BJ (cell line): ENCODE results near the gene RAB17. TPM values are rescaled to one million over a fixed set of nuclear protein-coding genes. Genes with fewer than 3 reads are reported as not detected.

Experiments used
- CTCF ChIA-PET: fragments of 350-600 bp; formaldehyde crosslinking; extraction: SDS; loops from one replicate; lab custom pipeline; 2021; ENCODE audit warnings: antibody characterized with exemption, inconsistent platforms; lab: Yijun Ruan, JAX
- POLR2A ChIA-PET: fragments of 300-600 bp; sonication (Branson Sonifier 250); formaldehyde crosslinking; extraction: SDS; loops from one replicate; lab custom pipeline; 2021; ENCODE audit warnings: antibody characterized with exemption; lab: Charles Lee
- DNase-seq: peaks from one replicate; pipeline ENCODE4 v3.0.0-alpha.2; 2011; ENCODE audit warnings: low read depth
- H3K27me3 ChIP-seq: 2 replicates; pipeline ENCODE4 v1.6.0; 2011; ENCODE audit warnings: low read length; ENCODE audit not compliant: control insufficient read depth, insufficient read depth
- H3K36me3 ChIP-seq: 2 replicates; pipeline ENCODE4 v1.5.1; 2011; ENCODE audit warnings: low read length; ENCODE audit not compliant: control insufficient read depth, insufficient read depth
- H3K4me3 ChIP-seq: 2 replicates; pipeline ENCODE4 v1.5.1; 2011; ENCODE audit warnings: low read depth, mild to moderate bottlenecking, control low read depth, low read length
- polyA plus RNA-seq: library from polyadenylated mRNA; depleted of rRNA; stranded (reverse); fragments of >200 nt; gene quantifications from 2 replicates; pipeline ENCODE4 v1.2.3, GENCODE V29; 2011
- TF ChIP-seq, protein P1 (sequence below): IDR thresholded peaks from 2 replicates; pipeline ENCODE4 v1.5.1; 2011; ENCODE audit warnings: low read depth, mild to moderate bottlenecking, control low read depth, inconsistent platforms, low read length, moderate library complexity; ENCODE audit not compliant: insufficient read depth

Gene RAB17
- polyA plus RNA-seq, 1 experiment: 0.25 TPM

DNA sequence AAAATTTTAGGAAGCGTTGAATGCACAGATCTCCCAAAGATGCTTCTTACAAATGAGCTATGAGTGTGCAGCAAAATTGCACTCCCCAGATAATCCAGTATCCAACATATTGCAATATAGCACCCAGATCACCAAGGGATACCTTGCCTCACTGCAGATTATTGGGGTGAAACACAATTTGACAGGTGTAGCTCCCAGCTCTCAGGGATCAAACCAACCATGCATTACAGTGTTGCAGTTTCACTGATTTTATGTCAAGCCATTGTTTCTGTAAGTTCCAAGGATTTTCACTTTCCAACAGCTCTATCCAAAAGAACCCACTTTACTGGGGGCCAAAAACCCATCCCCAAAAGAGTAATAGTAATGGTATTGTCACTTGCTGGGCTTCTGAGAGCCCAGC is 35.0 kb downstream of the RAB17 start:
- CTCF ChIA-PET: interaction anchor here (0.8 to 3.8 kb wide), 3 partner anchors 16 to 134 kb away, joined by 3 to 23 read pairs (median 3); no protein-coding TSS in a partner anchor
- no peak for DNase-seq
- TF ChIP-seq, protein P1, sequence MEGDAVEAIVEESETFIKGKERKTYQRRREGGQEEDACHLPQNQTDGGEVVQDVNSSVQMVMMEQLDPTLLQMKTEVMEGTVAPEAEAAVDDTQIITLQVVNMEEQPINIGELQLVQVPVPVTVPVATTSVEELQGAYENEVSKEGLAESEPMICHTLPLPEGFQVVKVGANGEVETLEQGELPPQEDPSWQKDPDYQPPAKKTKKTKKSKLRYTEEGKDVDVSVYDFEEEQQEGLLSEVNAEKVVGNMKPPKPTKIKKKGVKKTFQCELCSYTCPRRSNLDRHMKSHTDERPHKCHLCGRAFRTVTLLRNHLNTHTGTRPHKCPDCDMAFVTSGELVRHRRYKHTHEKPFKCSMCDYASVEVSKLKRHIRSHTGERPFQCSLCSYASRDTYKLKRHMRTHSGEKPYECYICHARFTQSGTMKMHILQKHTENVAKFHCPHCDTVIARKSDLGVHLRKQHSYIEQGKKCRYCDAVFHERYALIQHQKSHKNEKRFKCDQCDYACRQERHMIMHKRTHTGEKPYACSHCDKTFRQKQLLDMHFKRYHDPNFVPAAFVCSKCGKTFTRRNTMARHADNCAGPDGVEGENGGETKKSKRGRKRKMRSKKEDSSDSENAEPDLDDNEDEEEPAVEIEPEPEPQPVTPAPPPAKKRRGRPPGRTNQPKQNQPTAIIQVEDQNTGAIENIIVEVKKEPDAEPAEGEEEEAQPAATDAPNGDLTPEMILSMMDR: no peak
- no peak overlapping the region for H3K4me3 ChIP-seq
- H3K36me3 ChIP-seq: peaks cover 19% of the 10 kb centered on the region
- POLR2A ChIA-PET: no interaction called here
- no peaks in the 10 kb centered on the region for H3K27me3 ChIP-seq

DNA sequence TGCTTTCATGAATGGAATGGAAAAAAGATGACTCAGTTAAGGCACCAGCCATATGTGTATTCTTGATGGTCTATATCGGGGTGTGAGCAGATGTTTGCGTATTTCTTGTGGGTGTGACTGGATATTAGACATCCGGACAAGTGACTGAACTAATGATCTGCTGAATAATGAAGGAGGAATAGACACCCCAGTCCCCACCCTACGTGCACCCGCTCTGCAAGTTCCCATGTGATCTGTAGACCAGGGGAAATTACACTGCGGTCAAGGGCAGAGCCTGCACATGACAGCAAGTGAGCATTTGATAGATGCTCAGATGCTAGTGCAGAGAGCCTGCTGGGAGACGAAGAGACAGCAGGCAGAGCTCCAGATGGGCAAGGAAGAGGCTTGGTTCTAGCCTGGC is 36.6 kb downstream of the RAB17 start:
- no peak for DNase-seq
- ChIA-PET POLR2A (no interaction called here), CTCF (interaction anchor here (1.6 kb wide), 1 partner anchor 41 kb away, joined by 4 read pairs; no protein-coding TSS in a partner anchor)
- Histone ChIP-seq H3K4me3 (no peak overlapping the region), H3K27me3 (no peaks in the 10 kb centered on the region), H3K36me3 (peaks cover 25% of the 10 kb centered on the region)
- TF ChIP-seq, protein P1: no peak

DNA sequence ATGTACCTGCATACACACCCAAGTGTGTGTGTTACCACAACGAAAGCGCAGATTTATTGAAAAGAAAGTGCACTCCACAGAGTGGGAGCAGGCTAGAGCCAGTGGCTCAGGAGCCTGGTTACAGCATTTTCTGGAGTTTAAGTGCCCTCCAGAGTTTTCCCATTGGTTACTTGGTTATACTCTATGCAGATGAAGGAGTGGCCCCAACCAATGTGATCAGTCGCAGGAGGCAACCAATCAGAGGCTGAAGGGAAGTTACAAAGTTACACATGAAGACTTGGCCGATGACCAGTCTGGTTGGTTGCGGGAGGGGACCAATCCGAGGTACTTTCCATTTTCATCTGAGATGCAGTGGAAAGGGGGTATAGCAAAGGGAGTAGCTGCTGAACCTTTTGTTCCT is 37.6 kb downstream of the RAB17 start:
- H3K36me3 ChIP-seq: peaks cover 25% of the 10 kb centered on the region
- CTCF ChIA-PET: interaction anchor here (1.8 kb wide), 1 partner anchor 19 kb away, joined by 3 read pairs; no protein-coding TSS in a partner anchor
- TF ChIP-seq, protein P1: no peak

DNA sequence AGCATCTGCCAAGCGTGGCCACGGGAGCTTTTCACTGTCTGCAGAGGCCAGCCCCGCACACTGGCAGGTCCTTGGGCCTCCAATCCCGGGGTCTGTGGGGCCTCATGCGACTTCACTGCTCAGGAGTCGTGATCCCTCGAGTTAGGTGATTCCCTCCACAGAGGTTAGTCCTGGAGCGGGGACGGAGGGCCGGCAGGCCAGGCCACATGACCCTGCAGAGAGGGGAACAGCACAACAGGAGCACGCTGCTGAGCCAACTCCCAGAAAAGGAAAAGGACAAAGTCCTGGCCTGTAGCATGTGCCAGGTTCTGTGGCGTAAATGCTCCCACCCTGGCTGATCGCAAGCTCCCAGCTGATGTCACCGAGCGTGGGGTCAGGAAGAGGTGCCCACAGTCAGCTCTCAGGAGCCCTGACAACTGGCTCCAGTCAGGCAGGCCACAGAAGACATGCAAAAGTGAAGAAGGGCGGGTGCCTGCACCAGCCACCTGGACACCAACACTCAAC is 39.4 kb downstream of the RAB17 start:
- POLR2A ChIA-PET: no interaction called here
- DNase-seq: no peak
- H3K36me3 ChIP-seq: peaks cover 31% of the 10 kb centered on the region
- TF ChIP-seq, protein P1: no peak
- CTCF ChIA-PET: interaction anchor here (1.3 to 1.8 kb wide), 3 partner anchors 21 to 130 kb away, joined by 3 to 5 read pairs (median 3); no protein-coding TSS in a partner anchor
- no peak overlapping the region for H3K4me3 ChIP-seq
- no peaks in the 10 kb centered on the region for H3K27me3 ChIP-seq

More for the DNA sequence above, 37.6 kb downstream of the RAB17 start:
- Histone ChIP-seq H3K4me3 (no peak overlapping the region), H3K27me3 (no peaks in the 10 kb centered on the region)
- no peak for DNase-seq
- POLR2A ChIA-PET: no interaction called here

DNA sequence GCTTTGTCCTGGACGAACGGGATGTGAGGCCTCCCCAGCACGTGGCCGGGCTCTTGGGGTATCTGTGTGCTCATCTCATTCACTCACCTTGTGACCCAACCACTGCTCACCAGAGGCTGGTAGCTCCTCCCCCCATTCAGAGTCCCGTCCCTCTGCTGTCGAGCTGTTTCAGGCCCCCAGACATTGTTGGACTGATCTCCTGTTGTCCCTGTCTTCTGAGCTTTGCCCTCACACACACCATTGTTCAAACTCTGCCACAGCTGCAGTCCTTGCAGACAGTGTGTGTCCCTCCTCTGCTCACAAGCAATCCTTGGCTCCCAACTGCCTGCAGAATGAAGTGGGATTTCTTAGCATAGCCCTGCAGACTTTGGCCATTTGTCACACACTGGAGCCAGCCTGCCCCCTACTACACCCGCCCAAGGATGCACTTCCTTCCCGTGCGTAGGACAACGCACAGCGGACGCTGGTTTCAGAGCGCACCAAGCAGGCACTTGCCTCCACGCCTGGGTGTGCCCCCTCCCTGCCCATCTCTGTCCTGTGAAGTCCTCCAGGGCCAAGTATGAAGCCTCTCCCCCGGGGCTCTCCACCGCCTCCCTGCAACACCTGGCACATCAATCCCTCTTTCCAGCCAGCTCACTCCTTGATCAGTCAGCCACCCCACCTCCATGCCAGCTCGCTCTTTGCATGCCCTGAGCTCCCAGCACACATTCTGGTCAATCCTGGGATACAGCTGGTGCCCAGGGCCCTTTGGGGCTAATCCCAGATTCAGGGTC is 40.7 kb downstream of the RAB17 start:
- H3K27me3 ChIP-seq: no peaks in the 10 kb centered on the region
- H3K4me3 ChIP-seq: no peak overlapping the region
- ChIA-PET CTCF (interaction anchor here (1.3 to 1.9 kb wide), 3 partner anchors 22 to 37 kb away, joined by 4 to 5 read pairs (median 5); no protein-coding TSS in a partner anchor), POLR2A (no interaction called here)
- H3K36me3 ChIP-seq: peaks cover 32% of the 10 kb centered on the region
- no peak for DNase-seq
- TF ChIP-seq, protein P1: no peak
